Endothelial cell of umbilical vein (primary cell): ENCODE results near the gene PTAR1. TPM values are rescaled to one million over a fixed set of nuclear protein-coding genes. Genes with fewer than 3 reads are reported as not detected.

Experiments
- BruUV-seq: library from RNA; stranded (reverse); fragments of 400-500 nt; replicated peaks from 2 replicates; lab custom pipeline; 2021; lab: Mats Ljungman, UMichigan
- CTCF ChIA-PET: fragments of 300-600, 350-600 bp; sonication (Branson Sonifier 250); formaldehyde crosslinking; loops from one replicate; lab custom pipeline; 2021; ENCODE audit warnings: antibody characterized with exemption, inconsistent platforms; lab: Charles Lee
- POLR2A ChIA-PET: fragments of 300-600, 350-600 bp; sonication (Branson Sonifier 250); formaldehyde crosslinking; loops from one replicate; lab custom pipeline; 2021; ENCODE audit warnings: antibody characterized with exemption, inconsistent platforms; lab: Charles Lee
- DNase-seq: peaks from one replicate; pipeline ENCODE4 v3.0.0-alpha.2; 2011; ENCODE audit warnings: low read depth, low spot score
- FAIRE-seq: peaks from 2 replicates; lab custom pipeline; 2011; peaks lifted over from hg19 to GRCh38; lab: Jason Lieb, UNC
- H2AFZ ChIP-seq: 2 replicates; pipeline ENCODE4 v1.6.0; 2012; ENCODE audit warnings: low read depth, low read length, control low read depth, inconsistent platforms
- H3K27ac ChIP-seq: 2 replicates; pipeline ENCODE4 v1.5.1; 2011; ENCODE audit warnings: low read depth, mild to moderate bottlenecking, control low read depth, low read length, moderate library complexity; ENCODE audit not compliant: insufficient read depth
- H3K27me3 ChIP-seq, 2 experiments: 2 replicates each; pipeline versions ENCODE4 v1.6.0 to v1.6.1; 2011; ENCODE audit warnings: low read length in 2 of 2, mixed read lengths in 1 of 2; ENCODE audit not compliant: control insufficient read depth in 2 of 2, insufficient read depth in 2 of 2
- H3K36me3 ChIP-seq, 2 experiments: 2 replicates in 1 of 2; 3 replicates in 1 of 2; pipeline ENCODE4 v1.5.1; 2011; ENCODE audit warnings: low read length in 2 of 2, mild to moderate bottlenecking in 1 of 2, moderate library complexity in 1 of 2; ENCODE audit not compliant: control insufficient read depth in 2 of 2, insufficient read depth in 2 of 2; ENCODE audit errors: extremely low read depth in 1 of 2
- H3K4me1 ChIP-seq: 3 replicates; pipeline ENCODE4 v1.5.1; 2011; ENCODE audit warnings: mild to moderate bottlenecking, low read length; ENCODE audit not compliant: control insufficient read depth, insufficient read depth; ENCODE audit errors: extremely low read depth
- H3K4me2 ChIP-seq: 2 replicates; pipeline ENCODE4 v1.6.1; 2011; ENCODE audit warnings: low read length, control low read depth, mixed read lengths; ENCODE audit not compliant: insufficient read depth
- H3K4me3 ChIP-seq, 3 experiments: fragments of 200-600 bp in 1 of 3; sonication (generic), shearing (Covaris generic) in 1 of 3; replicated peaks in 1 of 3; 2 replicates each; pipeline ENCODE4 v1.5.1; 2011 to 2016; ENCODE audit warnings: control low read depth in 3 of 3, low read length in 3 of 3, mild to moderate bottlenecking in 2 of 3, inconsistent platforms in 1 of 3, low read depth in 1 of 3, moderate library complexity in 1 of 3; ENCODE audit not compliant: insufficient read depth in 1 of 3
- H3K79me2 ChIP-seq: 2 replicates; pipeline ENCODE4 v1.6.0; 2012; ENCODE audit warnings: low read length, inconsistent platforms; ENCODE audit not compliant: control insufficient read depth, insufficient read depth
- H3K9ac ChIP-seq: replicated peaks from 2 replicates; pipeline ENCODE3; 2011; ENCODE audit warnings: low read length, control low read depth; ENCODE audit not compliant: insufficient read depth; ENCODE audit errors: extremely low read depth
- H3K9me1 ChIP-seq: replicated peaks from 3 replicates; pipeline ENCODE4 v1.6.0; 2011; ENCODE audit warnings: mild to moderate bottlenecking, low read length; ENCODE audit not compliant: control insufficient read depth, insufficient read depth; ENCODE audit errors: extremely low read depth
- H3K9me3 ChIP-seq: replicated peaks from 2 replicates; pipeline ENCODE4 v1.5.1; 2012; ENCODE audit warnings: low read length, inconsistent platforms; ENCODE audit not compliant: control insufficient read depth, insufficient read depth
- H4K20me1 ChIP-seq: replicated peaks from 2 replicates; pipeline ENCODE3; 2011; ENCODE audit warnings: mild to moderate bottlenecking, low read length; ENCODE audit not compliant: control insufficient read depth, insufficient read depth; ENCODE audit errors: extremely low read depth
- EZH2 ChIP-seq: IDR thresholded peaks from 2 replicates; pipeline ENCODE4 v1.6.1; 2012; ENCODE audit warnings: borderline replicate concordance, low read depth, mild to moderate bottlenecking, moderate library complexity, low read length, inconsistent platforms; ENCODE audit not compliant: severe bottlenecking
- GATA2 ChIP-seq: IDR thresholded peaks from 2 replicates; pipeline ENCODE4 v1.7.0; 2011; ENCODE audit warnings: low read depth, mild to moderate bottlenecking, moderate library complexity, mixed read lengths, low read length; ENCODE audit not compliant: insufficient read length, insufficient read depth
- MYC ChIP-seq: IDR thresholded peaks from one replicate; pipeline ENCODE4 v1.6.1; 2011; ENCODE audit warnings: mild to moderate bottlenecking, low read depth, low read length
- POLR2AphosphoS5 ChIP-seq: IDR thresholded peaks from 2 replicates; pipeline ENCODE4 v1.6.1; 2012; ENCODE audit warnings: low read depth, mild to moderate bottlenecking, control low read depth, low read length, moderate library complexity; ENCODE audit not compliant: insufficient read depth
- dilution Hi-C: fragments of 300-500 bp; cut with MboI; formaldehyde crosslinking; loops from one replicate; pipeline ENCODE4 v1.15.0; 2019; ENCODE audit warnings: low sequenced_read_pairs; ENCODE audit not compliant: extremely low pct_ligation_motif_present
- intact Hi-C: fragments of 100-400 bp; cut with micrococcal nuclease; formaldehyde crosslinking; loops from one replicate; pipeline ENCODE4 v1.10.0; 2022
- polyA plus RNA-seq, 4 experiments: library from polyadenylated mRNA; depleted of rRNA in 3 of 4; stranded (reverse) in 3 of 4; unstranded in 1 of 4; fragments of >200 nt; gene quantifications; 2 replicates each; pipeline versions ENCODE4 v1.2.1 to v1.2.3, GENCODE V29; 2011 to 2012; ENCODE audit warnings: missing spikeins in 1 of 4
- total RNA-seq: library from RNA; stranded (reverse); gene quantifications from 2 replicates; pipeline ENCODE4 v1.2.3, GENCODE V29; 2021
- TF ChIP-seq, protein P1 (sequence below), 2 donors: IDR thresholded peaks; 1 replicate in 1 of 2; 2 replicates in 1 of 2; pipeline ENCODE4 v1.5.1; 2011; ENCODE audit warnings: low read length in 2 of 2, mild to moderate bottlenecking in 2 of 2, moderate library complexity in 2 of 2, control low read depth in 1 of 2, inconsistent platforms in 1 of 2, low read depth in 1 of 2; ENCODE audit not compliant: insufficient read depth in 1 of 2; ENCODE audit errors: extremely low read depth in 1 of 2
- TF ChIP-seq, protein P2 (sequence below): IDR thresholded peaks from 2 replicates; pipeline ENCODE4 v1.6.1; 2011; ENCODE audit not compliant: insufficient read depth, insufficient read length

The PTAR1 gene
- total and polyA plus RNA-seq, 2 donors (not counting 3 experiments of a cell fraction or from before 2014, with no cell fraction given) = 8.1 to 46.8 TPM

DNA sequence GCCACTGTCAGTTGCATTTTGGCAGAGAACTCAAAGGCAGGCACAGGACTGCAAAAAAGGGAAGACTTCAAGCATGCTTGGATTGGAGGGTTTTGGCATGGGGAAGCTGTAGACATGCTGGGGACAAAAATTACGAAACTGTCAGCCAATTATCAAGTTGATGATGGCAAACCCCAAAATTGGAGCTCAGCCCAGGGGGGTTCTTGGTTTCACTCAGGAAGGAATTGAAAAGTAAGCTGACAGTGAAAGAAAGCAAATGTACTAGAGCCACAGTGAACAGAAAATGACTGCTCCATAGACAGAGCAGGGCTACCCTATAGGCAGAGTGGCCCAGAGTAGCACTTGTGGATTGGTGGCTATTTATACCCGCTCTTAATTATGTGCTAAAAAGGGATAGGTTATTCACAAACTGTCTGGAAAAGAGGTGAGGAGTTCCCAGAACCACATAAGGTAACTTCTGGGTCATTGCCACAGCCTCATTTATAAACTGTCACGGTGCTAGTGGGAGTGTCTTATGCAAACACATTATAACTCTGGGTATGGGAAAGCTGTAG is 46.2 kb upstream of the PTAR1 start:
- Histone ChIP-seq H3K27ac (no peak overlapping the region), H3K4me3 (no peak overlapping the region), H3K4me1 (no peaks in the 10 kb centered on the region), H3K9me1 (no peaks in the 10 kb centered on the region), H3K9me3 (no peaks in the 10 kb centered on the region), H3K27me3 (peaks cover 21 to 22% of the 10 kb centered on the region in 2 experiments), H3K9ac (no peak overlapping the region), H3K36me3 (no peaks in the 10 kb centered on the region), H3K4me2 (no peak overlapping the region), H4K20me1 (no peaks in the 10 kb centered on the region), H2AFZ (no peak overlapping the region), H3K79me2 (no peaks in the 10 kb centered on the region)
- no peak for DNase-seq
- BruUV-seq = no TSS peak
- ChIA-PET CTCF (interaction anchor here (1.1 to 5.8 kb wide), 4 partner anchors 8 to 125 kb away, joined by 3 to 91 read pairs (median 5); no protein-coding TSS in a partner anchor), POLR2A (no interaction called here)
- dilution Hi-C loops = no loop called here
- FAIRE-seq = no peak
- intact Hi-C loops = no loop called here
- no peak for TF ChIP-seq GATA2
- TF ChIP-seq POLR2AphosphoS5 = no peak
- TF ChIP-seq, protein P1, sequence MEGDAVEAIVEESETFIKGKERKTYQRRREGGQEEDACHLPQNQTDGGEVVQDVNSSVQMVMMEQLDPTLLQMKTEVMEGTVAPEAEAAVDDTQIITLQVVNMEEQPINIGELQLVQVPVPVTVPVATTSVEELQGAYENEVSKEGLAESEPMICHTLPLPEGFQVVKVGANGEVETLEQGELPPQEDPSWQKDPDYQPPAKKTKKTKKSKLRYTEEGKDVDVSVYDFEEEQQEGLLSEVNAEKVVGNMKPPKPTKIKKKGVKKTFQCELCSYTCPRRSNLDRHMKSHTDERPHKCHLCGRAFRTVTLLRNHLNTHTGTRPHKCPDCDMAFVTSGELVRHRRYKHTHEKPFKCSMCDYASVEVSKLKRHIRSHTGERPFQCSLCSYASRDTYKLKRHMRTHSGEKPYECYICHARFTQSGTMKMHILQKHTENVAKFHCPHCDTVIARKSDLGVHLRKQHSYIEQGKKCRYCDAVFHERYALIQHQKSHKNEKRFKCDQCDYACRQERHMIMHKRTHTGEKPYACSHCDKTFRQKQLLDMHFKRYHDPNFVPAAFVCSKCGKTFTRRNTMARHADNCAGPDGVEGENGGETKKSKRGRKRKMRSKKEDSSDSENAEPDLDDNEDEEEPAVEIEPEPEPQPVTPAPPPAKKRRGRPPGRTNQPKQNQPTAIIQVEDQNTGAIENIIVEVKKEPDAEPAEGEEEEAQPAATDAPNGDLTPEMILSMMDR (IDR thresholded peaks at IDR 0.05; ENCODE audit: extremely low read depth in 1 of 2, insufficient read depth in 1 of 2, low read depth in 1 of 2, low read length in 2 of 2) = no peak
- TF ChIP-seq, protein P2, sequence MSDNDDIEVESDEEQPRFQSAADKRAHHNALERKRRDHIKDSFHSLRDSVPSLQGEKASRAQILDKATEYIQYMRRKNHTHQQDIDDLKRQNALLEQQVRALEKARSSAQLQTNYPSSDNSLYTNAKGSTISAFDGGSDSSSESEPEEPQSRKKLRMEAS = no peak
- no peak for TF ChIP-seq MYC
- no peak for TF ChIP-seq EZH2
